GM21360 (cell line): ENCODE measurements around the gene GNAO1.
A peak's percentile ranks its signal among the peaks of the same experiment; 100 is the strongest.

Source experiments
- ATAC-seq: cut with Tn5 transposase; IDR thresholded peaks from one replicate; pipeline ENCODE4 v1.9.1; 2021; ENCODE audit warnings: mild to moderate bottlenecking, moderate library complexity; ENCODE audit not compliant: unreplicated experiment

Gene GNAO1

GRCh38 chr16:56344518-56345405 is 153.5 kb downstream of the GNAO1 start:
- ATAC-seq, result no peak

GRCh38 chr16:56345406-56346050 is 154.2 kb downstream of the GNAO1 start:
- ATAC-seq, result no peak

- ATAC-seq, result no peak
These were observed 155.0 kb downstream of the GNAO1 start for GRCh38 chr16:56346131-56346890.

DNA sequence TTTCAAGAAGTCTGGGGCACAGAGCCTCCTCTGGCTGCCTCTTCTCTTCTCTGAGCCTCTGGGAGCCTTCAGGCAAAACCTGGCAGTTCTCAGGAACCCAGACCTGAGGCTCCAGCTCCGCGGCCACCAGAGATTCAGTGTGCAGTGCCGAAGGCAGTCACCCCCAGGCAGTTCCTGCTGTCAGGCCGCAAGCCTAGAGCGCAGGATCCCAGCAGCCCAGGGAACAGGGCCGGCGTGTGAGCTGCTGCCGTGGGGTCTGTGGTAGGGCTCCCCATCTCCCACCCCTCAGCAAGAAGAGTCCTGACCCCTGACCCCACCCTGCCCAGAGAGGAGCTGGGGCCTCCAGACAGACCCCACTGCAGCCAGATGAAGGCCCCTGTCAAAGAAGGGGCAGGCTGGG is 155.9 kb downstream of the GNAO1 start:
- no peak for ATAC-seq

- ATAC-seq, result no peak
These were observed 156.4 kb downstream of the GNAO1 start for GRCh38 chr16:56347670-56348069.

DNA sequence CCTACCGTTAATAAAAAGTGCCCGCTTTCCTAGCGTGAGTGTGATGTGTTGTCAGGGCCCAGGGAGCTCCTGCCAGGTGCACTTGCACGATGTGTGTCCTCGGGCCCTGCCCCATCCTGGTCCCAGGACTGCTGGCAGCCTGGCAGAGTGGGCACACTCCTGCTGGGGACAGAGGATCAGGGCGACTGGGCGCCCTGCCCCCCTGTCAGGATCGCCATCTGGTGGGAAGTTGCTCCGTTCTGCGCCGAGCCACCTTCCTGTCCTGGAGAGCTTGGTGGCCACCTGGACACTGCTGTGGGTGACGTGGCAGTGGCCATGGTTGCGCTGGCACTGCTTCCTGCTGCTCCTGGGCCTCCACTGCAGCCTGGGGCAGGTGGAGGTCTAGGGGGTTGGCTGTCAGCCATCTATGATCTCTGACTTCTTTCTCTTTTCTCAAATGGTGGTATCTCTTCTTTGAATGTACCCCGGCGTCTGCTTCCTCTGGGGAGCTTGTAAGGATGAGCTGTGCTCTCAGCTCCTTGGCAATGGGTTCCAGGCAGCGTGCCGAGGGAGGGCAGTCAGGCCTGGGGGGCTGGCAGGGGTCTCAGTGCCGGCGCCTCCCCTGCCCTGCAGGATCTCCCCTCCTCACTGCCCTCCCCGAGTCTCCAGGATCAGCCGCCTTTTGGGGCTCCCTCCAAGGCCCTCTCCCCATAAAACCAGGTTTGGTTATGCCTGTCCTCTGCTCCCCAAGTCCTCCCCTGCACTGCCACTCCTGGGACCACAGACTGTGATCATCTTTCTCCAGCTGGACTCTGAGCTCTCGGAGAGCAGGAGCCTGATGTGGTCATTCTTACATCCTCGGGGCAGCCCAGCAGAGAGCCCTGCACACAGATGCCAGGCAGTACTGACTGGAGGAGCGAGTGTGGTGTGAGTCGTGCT is 157.1 kb downstream of the GNAO1 start:
- ATAC-seq, result no peak

DNA sequence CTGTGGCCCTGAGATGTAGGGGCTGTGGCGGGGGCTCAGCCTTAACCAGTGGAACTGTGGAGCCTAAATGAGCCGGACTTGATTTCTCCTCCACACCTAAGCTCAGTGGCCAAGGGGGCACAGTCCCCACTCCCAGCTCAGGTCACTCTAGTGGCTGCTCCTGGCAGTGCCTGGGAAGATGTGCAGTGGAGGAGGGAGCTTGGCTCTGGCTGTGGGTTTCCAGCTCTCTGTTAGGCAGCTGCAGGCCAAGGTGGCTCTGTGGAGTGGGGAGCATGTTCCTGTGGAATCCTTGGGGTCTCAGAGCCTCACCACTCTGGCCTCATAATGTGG is 157.8 kb downstream of the GNAO1 start:
- no peak for ATAC-seq

DNA sequence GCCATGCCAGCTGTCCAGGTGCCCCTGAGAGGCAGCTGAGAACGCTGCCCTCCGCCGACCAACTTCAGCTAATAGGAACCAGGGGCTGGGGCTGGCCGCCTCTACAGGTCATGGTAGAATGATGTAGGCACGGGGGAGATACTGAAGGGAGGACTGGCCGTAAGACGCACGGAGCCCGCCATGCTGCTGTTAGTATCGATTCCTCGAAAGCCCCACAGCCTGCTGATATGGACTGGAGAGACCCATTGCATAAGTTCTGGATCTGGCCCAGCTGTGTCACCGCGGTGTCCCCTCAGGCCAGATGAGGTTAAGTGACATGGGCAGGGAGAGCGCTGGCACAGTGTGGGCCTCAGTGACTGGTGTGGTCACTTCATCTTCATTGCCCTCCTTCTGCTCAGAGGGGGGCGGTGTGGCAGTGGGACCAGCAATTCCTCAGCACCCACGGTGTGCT is 158.4 kb downstream of the GNAO1 start:
- no peak for ATAC-seq

DNA sequence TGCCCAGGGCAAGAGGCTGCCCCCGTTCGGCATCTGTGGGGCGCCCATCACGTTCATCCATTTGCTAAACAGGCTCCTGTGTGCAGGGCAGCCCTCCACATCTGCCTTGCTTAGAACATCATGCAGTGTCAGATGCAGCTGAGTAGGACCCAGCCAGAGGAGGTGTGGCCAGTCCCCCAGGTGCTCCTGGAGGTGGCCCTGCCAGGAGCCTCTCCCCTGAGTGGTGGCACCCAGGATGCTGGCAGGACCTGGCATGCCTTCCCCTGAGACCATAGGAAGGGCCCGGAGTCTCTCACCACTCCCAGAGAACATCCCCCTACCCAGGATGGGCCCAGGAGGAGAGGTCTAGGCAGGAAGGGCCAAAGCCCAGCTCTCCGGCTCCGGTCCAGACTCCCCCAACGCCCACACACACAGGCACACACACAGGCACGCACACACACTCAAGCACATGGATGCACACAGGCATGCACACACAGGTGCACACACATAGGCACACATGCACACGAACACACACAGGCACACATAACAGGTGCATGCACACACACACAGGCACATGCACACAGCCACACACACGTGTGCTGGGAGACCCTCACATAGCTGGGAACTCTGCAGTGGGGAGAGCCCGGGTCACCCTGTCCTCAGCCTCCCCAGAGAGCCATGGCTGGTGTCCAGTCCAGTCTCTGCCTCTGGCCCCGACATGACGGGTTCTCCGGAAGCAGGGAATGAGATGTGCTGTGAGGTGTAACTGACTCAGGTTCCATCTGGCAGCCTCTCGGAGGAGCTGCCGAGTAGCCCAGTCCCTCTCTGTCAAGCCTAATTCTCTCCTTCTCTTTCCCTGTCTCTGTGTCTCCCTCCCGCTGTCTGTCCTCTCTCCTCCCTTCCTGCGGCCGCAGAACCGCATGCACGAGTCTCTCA is 159.5 kb downstream of the GNAO1 start:
- ATAC-seq, result no peak

DNA sequence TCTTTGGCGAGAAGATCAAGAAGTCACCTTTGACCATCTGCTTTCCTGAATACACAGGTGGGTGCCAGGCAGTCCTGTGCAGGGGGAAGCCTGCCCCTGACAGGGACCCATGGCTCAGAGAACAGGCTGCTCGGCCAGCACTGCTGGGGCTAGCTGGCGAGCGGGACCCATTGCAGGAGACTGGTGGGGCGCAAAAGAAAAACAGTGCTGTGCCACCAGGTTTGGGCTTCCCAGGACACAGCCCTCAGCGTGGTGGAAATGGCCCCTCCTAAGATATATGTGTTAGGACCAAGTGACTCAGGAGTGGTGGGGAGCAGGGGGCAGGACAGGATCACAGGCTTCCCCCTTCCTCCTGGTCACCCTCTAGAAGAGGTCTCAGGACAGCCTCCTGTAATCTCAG is 160.2 kb downstream of the GNAO1 start:
- no peak for ATAC-seq

GRCh38 chr16:56352351-56353053 is 161.2 kb downstream of the GNAO1 start:
- no peak for ATAC-seq

DNA sequence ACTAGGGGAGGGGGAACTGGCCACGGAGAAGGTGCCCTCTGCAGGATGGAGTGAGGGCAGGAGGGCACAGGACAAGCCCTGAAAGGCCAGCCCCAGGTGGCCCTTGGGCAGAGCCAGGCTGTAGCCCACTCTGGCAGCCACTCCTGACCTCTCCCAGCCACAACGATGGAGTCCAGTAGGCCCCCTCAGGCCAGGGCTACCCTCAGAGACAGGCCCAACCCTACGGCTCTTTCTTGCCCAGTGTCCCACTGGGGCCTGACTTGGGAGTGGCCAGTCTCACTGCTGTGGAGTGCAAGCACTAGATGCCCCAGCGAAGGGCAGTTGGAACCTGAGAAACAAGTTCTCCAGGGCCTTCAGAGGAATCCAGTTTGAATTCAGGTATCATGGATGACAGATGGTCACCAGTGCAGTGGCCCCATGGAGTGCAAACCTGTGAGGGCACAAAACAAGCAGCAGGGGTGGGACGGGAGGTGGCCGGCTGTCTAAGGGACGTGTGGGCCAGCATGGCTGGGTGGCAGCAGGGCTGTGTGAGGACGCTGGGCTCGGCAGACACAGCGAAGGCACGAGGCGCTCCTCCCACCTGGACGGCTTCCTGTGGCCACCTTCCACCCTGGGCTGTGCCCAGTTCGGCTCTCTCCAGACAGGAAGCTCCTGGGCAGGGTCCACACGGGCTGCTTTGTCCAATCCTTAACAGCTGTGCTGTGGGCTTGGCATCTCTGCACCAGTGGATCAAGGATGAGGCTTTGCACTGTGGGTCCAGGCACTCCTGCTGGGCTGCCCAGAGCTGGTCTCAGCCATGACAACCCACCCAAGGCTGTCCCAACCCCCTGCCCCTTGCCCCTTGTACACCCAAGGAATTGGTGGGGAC is 162.0 kb downstream of the GNAO1 start:
- no peak for ATAC-seq

DNA sequence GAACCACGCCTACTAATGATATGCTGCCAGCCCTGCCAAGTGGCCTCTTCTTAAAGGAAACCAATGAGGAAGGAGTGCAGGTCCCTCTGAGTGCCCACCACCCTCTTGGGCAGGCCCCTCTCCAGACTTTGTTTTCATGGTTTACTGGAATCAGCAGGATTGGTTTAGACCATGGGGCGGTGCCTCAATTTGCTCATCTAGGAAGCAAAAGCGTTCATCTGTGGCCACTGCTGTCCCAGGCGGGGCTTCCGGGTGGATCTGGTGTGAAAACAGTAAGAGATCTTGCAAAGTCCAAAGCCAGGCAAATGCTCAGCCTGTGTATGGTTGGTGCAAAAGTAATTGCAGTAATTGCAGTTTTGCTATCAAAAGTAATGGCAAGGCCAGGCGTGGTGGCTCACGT is 162.7 kb downstream of the GNAO1 start:
- no peak for ATAC-seq

GRCh38 chr16:56354746-56355145 is 163.5 kb downstream of the GNAO1 start:
- ATAC-seq, result no peak

GRCh38 chr16:56355221-56355620 is 163.9 kb downstream of the GNAO1 start:
- no peak for ATAC-seq

DNA sequence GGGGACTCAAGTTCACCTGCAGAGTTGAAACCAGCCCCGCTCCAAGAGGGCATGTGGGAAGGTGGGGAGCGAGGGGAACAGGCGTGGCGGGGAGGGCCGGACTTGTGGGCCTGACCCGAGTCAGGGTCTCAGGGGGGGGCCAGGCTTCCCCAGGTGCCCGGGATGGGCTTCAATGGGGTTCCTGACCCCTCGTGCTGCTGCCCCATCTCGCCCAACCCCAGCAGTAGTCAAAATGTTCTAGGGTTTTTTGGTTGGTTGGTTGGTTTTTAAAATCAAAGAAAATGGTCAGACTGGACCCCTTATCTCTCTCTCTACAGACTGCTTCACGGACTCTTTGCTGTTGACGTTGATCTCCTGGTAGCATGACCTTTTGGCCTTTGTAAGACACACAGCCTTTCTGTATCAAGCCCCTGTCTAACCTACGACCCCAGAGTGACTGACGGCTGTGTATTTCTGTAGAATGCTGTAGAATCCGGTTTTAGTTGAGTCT is 164.5 kb downstream of the GNAO1 start:
- no peak for ATAC-seq

DNA sequence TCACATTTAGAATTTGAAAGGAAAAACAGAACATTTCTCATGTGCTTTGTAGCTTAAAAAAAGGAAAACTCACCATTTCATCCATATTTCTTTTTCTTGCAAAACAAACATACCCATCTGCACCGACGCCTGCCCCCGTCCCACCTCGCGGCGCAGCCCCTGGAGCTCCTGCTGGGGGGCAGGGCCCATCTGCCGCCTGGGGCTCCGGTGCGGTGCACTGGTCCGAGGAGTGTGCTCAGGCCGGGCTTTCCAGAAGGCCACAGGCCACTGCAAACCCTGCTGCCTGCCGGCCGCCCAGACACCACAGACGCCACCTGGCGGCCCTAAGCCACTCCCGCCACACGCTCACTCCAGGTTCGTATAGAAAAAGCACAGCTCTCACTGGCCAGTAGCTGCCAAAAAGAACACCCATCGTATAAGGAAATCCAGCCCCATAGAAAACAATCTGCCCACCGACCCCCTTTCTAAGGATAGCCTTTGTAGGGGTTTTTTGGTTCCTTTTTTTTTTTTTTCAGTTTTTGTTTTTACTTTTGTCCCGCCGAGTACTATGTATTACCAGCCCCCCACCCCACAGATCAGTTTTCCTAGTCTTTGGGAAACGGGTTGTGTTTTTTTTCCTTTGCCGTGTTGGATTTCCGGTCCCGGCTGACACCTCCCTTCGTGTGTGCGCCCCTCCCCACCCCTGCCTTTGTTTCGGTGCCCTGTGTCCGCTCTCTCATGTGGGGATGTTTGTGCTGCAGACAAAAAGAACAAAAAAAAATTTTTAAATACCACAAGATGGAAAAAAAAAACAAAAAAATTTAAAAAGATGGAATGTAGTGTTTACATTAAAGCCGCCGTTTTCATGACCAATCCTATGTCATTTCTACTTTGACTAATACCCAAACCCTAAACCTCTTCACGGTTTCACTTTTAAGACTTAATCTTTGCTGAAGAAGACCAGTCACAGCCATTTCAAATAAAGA is 165.3 kb downstream of the GNAO1 start:
- peak; percentile 85 for ATAC-seq
